ENCODE data around the gene TRAK1.

- TF ChIP-seq POLR2A (IDR thresholded peaks at IDR 0.05) = no peak
- no peak for TF ChIP-seq CTCF (IDR thresholded peaks at IDR 0.05 in 8 of 11, conservative IDR thresholded peaks at IDR 0.05 in 3 of 11)
Observed at GRCh38 chr3:42162462-42162861, 71.3 kb downstream of the TRAK1 start.
